AG04449 (cell line): ENCODE measurements around the gene REG4.

Experiments
- CTCF ChIA-PET: fragments of 350-600 bp; formaldehyde crosslinking; extraction: SDS; loops from one replicate; lab custom pipeline; 2021; ENCODE audit warnings: antibody characterized with exemption; lab: Yijun Ruan, JAX
- POLR2A ChIA-PET: fragments of 400-600, 350-600 bp; formaldehyde crosslinking; extraction: SDS; loops from one replicate; lab custom pipeline; 2020; ENCODE audit warnings: antibody characterized with exemption, inconsistent platforms; lab: Yijun Ruan, JAX
- DNase-seq: peaks from one replicate; pipeline ENCODE4 v3.0.0-alpha.2; 2010; ENCODE audit warnings: low read depth, low spot score
- H3K4me3 ChIP-seq: 2 replicates; pipeline ENCODE4 v1.5.1; 2011; ENCODE audit warnings: low read depth, mild to moderate bottlenecking, control low read depth, low read length
- TF ChIP-seq, protein P1 (sequence below): IDR thresholded peaks from one replicate; pipeline ENCODE4 v1.5.1; 2011; ENCODE audit warnings: mild to moderate bottlenecking, moderate library complexity, low read length, control low read depth, inconsistent platforms; ENCODE audit not compliant: insufficient read depth; ENCODE audit errors: missing control alignments

REG4 gene

DNA sequence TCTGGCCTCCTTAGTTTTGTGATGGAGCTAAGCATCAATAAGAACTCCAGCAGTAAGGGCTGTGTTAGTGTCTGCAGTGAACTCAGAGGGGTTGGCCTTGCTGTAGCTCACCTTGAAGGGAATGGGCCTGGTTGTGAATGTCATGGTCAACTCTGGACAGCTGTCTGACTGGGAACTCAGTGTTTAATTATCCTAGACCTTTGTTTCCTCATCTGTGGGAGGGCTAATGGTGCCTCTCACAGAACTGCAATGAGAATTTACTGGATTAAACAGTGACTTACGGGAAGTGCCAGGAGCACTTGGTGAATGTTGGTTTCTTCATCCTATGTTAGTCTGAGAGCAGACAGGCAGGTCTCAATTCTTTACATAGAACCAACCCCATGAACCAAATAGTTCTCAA lies 66.2 kb downstream of the REG4 start:
- TF ChIP-seq, protein P1, sequence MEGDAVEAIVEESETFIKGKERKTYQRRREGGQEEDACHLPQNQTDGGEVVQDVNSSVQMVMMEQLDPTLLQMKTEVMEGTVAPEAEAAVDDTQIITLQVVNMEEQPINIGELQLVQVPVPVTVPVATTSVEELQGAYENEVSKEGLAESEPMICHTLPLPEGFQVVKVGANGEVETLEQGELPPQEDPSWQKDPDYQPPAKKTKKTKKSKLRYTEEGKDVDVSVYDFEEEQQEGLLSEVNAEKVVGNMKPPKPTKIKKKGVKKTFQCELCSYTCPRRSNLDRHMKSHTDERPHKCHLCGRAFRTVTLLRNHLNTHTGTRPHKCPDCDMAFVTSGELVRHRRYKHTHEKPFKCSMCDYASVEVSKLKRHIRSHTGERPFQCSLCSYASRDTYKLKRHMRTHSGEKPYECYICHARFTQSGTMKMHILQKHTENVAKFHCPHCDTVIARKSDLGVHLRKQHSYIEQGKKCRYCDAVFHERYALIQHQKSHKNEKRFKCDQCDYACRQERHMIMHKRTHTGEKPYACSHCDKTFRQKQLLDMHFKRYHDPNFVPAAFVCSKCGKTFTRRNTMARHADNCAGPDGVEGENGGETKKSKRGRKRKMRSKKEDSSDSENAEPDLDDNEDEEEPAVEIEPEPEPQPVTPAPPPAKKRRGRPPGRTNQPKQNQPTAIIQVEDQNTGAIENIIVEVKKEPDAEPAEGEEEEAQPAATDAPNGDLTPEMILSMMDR: no peak
- DNase-seq: no peak
- CTCF ChIA-PET: interaction anchor here (0.8 to 6.3 kb wide), 20 partner anchors 8 to 203 kb away, joined by 3 to 77 read pairs (median 4); no protein-coding TSS in a partner anchor
- POLR2A ChIA-PET: no interaction called here
- H3K4me3 ChIP-seq: no peak overlapping the region

DNA sequence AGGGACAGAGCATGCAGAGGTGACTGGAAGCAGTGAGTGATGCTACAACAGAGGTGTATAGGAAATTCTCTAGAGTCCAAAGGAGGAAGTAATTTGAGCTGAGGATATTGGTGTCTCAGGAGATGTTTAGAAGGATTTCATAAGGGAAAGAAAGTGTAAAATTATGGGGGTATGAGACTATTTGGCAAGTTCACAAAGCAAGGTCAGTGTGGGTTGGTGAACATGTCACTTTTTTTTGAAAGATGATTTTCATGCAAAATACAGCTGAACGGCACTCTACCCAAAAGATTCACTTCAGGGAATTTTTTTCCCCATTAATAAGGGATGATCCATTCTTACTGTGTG lies 66.7 kb downstream of the REG4 start:
- TF ChIP-seq, protein P1: no peak
- ChIA-PET CTCF (interaction anchor here (0.8 to 6.3 kb wide), 24 partner anchors 10 to 204 kb away, joined by 3 to 77 read pairs (median 5); partner anchors contain the start of gene REG4), POLR2A (no interaction called here)
- no peak overlapping the region for H3K4me3 ChIP-seq
- no peak for DNase-seq
